HepG2 (cell line): ENCODE measurements around the gene ANKRD11. TPM values are rescaled to one million over a fixed set of nuclear protein-coding genes. Genes with fewer than 3 reads are reported as not detected.

Source experiments
- AHDC1 ChIP-seq: sonication (generic); formaldehyde crosslinking; IDR thresholded peaks from 2 replicates; pipeline ENCODE4 v1.5.1; 2020; ENCODE audit warnings: mild to moderate bottlenecking, missing genetic modification reagents, borderline replicate concordance
- ARID3A ChIP-seq: IDR thresholded peaks from 2 replicates; pipeline ENCODE4 v1.6.1; 2012; ENCODE audit warnings: low read depth, low read length, improper control_type of control experiment
- ARID5B ChIP-seq: IDR thresholded peaks from 2 replicates; pipeline ENCODE4 v1.4.0; 2020; ENCODE audit warnings: mild to moderate bottlenecking, missing genetic modification reagents
- CSRNP2 ChIP-seq: sonication (generic); formaldehyde crosslinking; conservative IDR thresholded peaks from 2 replicates; pipeline ENCODE4 v1.8.0; 2022; ENCODE audit warnings: low read depth, missing genetic modification reagents
- FOSL1 ChIP-seq: sonication (generic); formaldehyde crosslinking; IDR thresholded peaks from 2 replicates; pipeline ENCODE4 v1.9.0; 2021; ENCODE audit warnings: missing genetic modification reagents, borderline replicate concordance
- MXI1 ChIP-seq: IDR thresholded peaks from 3 replicates; pipeline ENCODE4 v1.6.1; 2012; ENCODE audit warnings: low read depth, low read length, inconsistent platforms, borderline replicate concordance
- SETDB1 ChIP-seq: sonication (generic); formaldehyde crosslinking; IDR thresholded peaks from 2 replicates; pipeline ENCODE4 v1.5.1; 2020; ENCODE audit warnings: missing genetic modification reagents, mild to moderate bottlenecking, borderline replicate concordance
- SMAD3 ChIP-seq: sonication (generic); formaldehyde crosslinking; IDR thresholded peaks from 2 replicates; pipeline ENCODE4 v1.4.0; 2020; ENCODE audit warnings: missing genetic modification reagents
- ZBTB38 ChIP-seq: sonication (generic); formaldehyde crosslinking; IDR thresholded peaks from 2 replicates; pipeline ENCODE4 v1.5.1; 2020; ENCODE audit warnings: mild to moderate bottlenecking, missing genetic modification reagents
- ZFP41 ChIP-seq: sonication (generic); formaldehyde crosslinking; IDR thresholded peaks from 2 replicates; pipeline ENCODE4 v1.4.0; 2020; ENCODE audit warnings: mild to moderate bottlenecking, missing genetic modification reagents, borderline replicate concordance
- ZNF382 ChIP-seq: sonication (generic); formaldehyde crosslinking; IDR thresholded peaks from 2 replicates; pipeline ENCODE4 v1.5.0; 2020; ENCODE audit warnings: missing genetic modification reagents, mild to moderate bottlenecking, borderline replicate concordance
- ZNF576 ChIP-seq: sonication (generic); formaldehyde crosslinking; IDR thresholded peaks from 2 replicates; pipeline ENCODE4 v1.4.0; 2020; ENCODE audit warnings: mild to moderate bottlenecking, missing genetic modification reagents
- ZNF691 ChIP-seq: sonication (generic); formaldehyde crosslinking; IDR thresholded peaks from 2 replicates; pipeline ENCODE4 v1.4.0; 2020; ENCODE audit warnings: missing genetic modification reagents, low read depth, mild to moderate bottlenecking, borderline replicate concordance
- polyA plus RNA-seq, 8 experiments: library from polyadenylated mRNA; depleted of rRNA in 3 of 8; stranded (reverse) in 7 of 8; unstranded in 1 of 8; fragments of >200 nt; fragmentation: Illumina TruSeq in 4 of 8; extraction: Trizol in 4 of 8; gene quantifications; 2 replicates each; pipeline versions ENCODE4 v1.2.1 to v1.2.3, GENCODE V29; 2011 to 2016; ENCODE audit warnings: low read depth in 4 of 8, missing spikeins in 1 of 8, mixed read lengths in 1 of 8; ENCODE audit not compliant: insufficient read depth in 1 of 8
- total RNA-seq, 5 experiments: library from RNA; depleted of rRNA; stranded (reverse); fragments of >200 nt; fragmentation: Illumina TruSeq; extraction: Trizol; gene quantifications; 2 replicates each; pipeline ENCODE4 v1.2.3, GENCODE V29; 2016; ENCODE audit warnings: low read depth in 1 of 5

The ANKRD11 gene
- total and polyA plus RNA-seq, 2 of the 13 experiments (the other 11 are each of a cell fraction or from before 2014, with no cell fraction given) = 21.4 to 38.4 TPM

GRCh38 chr16:89322321-89323119, 167.8 kb downstream of the ANKRD11 start (continued):
- TF ChIP-seq AHDC1 (CRISPR knock-in tag) (0 out of 2 replicates have a peak, but pooled peaks have one; percentile 39), ZNF691 (peak; percentile 33; the same call in 1 of the 2 replicates), FOSL1 (CRISPR knock-in tag) (no peak), ARID5B (CRISPR knock-in tag) (peak; percentile 50), SETDB1 (CRISPR knock-in tag) (no peak), ZBTB38 (CRISPR knock-in tag) (peak; percentile 95), SMAD3 (CRISPR knock-in tag) (no peak), CSRNP2 (no peak), ZNF576 (CRISPR knock-in tag) (no peak), MXI1 (0 out of 3 replicates have a peak, but pooled peaks have one; percentile 3), ZFP41 (CRISPR knock-in tag) (no peak), ARID3A (no peak), ZNF382 (CRISPR knock-in tag) (no peak)
